Kidney epithelial cell (primary cell): ENCODE measurements around the gene PPL. TPM values are rescaled to one million over a fixed set of nuclear protein-coding genes. Genes with fewer than 3 reads are reported as not detected.

ENCODE experiments used
- DNase-seq: peaks from one replicate; pipeline ENCODE4 v3.0.0-alpha.2; 2010; ENCODE audit warnings: low read depth
- H3K27me3 ChIP-seq: 2 replicates; pipeline ENCODE4 v1.6.0; 2011; ENCODE audit warnings: low read length; ENCODE audit not compliant: control insufficient read depth, insufficient read depth
- H3K36me3 ChIP-seq: 2 replicates; pipeline ENCODE4 v1.5.1; 2011; ENCODE audit warnings: low read length; ENCODE audit not compliant: control insufficient read depth, insufficient read depth
- H3K4me3 ChIP-seq: 2 replicates; pipeline ENCODE4 v1.5.1; 2011; ENCODE audit warnings: low read depth, mild to moderate bottlenecking, control low read depth, low read length
- total RNA-seq: library from RNA; depleted of rRNA; stranded (reverse); fragments of >200 nt; gene quantifications from 2 replicates; pipeline ENCODE4 v1.2.3, GENCODE V29; 2015
- TF ChIP-seq, protein P1 (sequence below): IDR thresholded peaks from 2 replicates; pipeline ENCODE4 v1.5.1; 2011; ENCODE audit warnings: mild to moderate bottlenecking, moderate library complexity, low read length, control low read depth, inconsistent platforms; ENCODE audit not compliant: insufficient read depth, poor library complexity, severe bottlenecking

The PPL gene, protein sequence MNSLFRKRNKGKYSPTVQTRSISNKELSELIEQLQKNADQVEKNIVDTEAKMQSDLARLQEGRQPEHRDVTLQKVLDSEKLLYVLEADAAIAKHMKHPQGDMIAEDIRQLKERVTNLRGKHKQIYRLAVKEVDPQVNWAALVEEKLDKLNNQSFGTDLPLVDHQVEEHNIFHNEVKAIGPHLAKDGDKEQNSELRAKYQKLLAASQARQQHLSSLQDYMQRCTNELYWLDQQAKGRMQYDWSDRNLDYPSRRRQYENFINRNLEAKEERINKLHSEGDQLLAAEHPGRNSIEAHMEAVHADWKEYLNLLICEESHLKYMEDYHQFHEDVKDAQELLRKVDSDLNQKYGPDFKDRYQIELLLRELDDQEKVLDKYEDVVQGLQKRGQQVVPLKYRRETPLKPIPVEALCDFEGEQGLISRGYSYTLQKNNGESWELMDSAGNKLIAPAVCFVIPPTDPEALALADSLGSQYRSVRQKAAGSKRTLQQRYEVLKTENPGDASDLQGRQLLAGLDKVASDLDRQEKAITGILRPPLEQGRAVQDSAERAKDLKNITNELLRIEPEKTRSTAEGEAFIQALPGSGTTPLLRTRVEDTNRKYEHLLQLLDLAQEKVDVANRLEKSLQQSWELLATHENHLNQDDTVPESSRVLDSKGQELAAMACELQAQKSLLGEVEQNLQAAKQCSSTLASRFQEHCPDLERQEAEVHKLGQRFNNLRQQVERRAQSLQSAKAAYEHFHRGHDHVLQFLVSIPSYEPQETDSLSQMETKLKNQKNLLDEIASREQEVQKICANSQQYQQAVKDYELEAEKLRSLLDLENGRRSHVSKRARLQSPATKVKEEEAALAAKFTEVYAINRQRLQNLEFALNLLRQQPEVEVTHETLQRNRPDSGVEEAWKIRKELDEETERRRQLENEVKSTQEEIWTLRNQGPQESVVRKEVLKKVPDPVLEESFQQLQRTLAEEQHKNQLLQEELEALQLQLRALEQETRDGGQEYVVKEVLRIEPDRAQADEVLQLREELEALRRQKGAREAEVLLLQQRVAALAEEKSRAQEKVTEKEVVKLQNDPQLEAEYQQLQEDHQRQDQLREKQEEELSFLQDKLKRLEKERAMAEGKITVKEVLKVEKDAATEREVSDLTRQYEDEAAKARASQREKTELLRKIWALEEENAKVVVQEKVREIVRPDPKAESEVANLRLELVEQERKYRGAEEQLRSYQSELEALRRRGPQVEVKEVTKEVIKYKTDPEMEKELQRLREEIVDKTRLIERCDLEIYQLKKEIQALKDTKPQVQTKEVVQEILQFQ (N-terminal part only)
- total RNA-seq, result 25.5 and 26.5 TPM in 2 replicates

DNA sequence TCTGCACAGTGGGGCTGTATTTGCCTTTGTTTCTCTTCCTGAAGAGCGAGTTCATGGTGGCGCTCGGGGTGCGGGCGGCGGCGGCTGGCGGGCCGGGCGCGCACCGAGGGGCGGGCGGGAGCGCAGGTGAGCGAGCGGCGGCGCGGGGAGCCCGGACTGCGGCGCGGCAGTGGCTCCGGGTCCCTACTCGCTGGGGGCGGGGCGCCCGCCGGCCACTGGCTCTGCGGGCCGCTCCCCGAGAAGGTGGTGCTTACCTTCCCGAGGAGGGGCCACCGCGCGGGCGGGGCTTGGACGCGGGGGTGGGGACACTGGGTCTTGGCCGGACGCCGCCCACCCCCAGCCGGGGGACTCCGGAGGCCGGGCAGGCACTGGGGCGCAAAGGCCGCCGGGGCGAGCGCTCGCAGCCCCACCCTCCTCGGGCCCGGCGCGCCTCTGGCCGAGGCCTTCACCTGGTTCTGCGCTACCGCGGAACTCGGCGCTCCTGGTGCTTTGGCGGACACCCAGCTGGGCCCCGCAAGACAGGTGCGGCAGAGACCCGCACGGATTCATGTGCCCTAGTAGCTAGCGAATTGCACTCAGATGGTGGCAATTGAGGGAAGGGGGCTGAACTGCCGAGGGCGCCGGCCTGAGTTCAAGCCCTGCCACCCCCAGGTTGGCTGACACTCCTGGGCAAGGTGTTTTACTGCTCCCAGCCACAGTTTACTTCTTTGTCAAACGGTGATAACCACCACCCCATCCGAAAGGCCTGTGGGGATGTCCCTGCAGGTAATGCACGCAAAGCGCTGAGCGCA, at the start of gene PPL:
TSS of gene PPL (minus strand) at position 158 of the 791 bp plus-strand sequence. CDS start at position 55, 103 bp downstream.
- no peak for DNase-seq
- Histone ChIP-seq H3K36me3 (no peaks in the 10 kb centered on the region), H3K4me3 (peak within 1 kb of the TSS; percentile 71), H3K27me3 (no peaks in the 10 kb centered on the region)
- TF ChIP-seq, protein P1, sequence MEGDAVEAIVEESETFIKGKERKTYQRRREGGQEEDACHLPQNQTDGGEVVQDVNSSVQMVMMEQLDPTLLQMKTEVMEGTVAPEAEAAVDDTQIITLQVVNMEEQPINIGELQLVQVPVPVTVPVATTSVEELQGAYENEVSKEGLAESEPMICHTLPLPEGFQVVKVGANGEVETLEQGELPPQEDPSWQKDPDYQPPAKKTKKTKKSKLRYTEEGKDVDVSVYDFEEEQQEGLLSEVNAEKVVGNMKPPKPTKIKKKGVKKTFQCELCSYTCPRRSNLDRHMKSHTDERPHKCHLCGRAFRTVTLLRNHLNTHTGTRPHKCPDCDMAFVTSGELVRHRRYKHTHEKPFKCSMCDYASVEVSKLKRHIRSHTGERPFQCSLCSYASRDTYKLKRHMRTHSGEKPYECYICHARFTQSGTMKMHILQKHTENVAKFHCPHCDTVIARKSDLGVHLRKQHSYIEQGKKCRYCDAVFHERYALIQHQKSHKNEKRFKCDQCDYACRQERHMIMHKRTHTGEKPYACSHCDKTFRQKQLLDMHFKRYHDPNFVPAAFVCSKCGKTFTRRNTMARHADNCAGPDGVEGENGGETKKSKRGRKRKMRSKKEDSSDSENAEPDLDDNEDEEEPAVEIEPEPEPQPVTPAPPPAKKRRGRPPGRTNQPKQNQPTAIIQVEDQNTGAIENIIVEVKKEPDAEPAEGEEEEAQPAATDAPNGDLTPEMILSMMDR, result no peak

DNA sequence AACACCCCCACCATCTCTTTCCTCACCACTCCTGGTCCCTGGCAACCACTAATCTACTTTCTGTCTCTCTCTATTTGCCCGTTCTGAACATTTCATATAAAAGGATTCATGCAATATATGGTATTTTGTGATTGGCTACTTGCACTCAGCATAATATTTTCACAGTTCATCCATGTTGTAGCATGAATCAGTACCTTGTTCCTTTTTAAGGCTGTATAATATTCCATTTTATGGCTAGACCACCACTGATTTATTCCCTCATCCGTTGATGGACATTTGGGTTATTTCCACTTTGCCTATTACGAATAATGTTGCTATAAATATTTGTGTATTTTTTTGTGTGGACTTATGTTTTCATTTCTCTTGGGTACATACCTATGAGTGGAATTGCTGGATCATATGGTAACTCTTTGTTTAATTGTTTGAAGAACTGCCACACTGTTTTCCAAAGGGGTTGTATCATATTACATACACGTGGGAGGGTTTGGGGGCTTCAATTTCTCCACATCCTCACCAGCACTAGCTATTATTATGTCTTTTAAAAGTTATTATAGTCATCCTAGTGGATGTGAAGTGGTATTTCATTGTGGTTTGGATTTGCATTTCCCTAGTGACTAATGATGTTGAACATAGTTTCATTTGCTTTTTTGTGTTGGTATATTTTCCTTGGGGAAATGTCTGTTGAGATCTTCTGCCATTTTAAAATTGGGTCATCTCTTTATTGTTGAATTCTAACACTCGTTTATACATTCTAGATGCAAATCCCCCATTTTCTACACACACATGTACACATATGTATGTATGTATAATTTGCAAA, 47.4 kb upstream of the PPL start:
- no peak overlapping the region for H3K4me3 ChIP-seq
- no peaks in the 10 kb centered on the region for H3K36me3 ChIP-seq
- TF ChIP-seq, protein P1, result no peak
- no peak for DNase-seq
- H3K27me3 ChIP-seq, result peaks cover 33% of the 10 kb centered on the region

DNA sequence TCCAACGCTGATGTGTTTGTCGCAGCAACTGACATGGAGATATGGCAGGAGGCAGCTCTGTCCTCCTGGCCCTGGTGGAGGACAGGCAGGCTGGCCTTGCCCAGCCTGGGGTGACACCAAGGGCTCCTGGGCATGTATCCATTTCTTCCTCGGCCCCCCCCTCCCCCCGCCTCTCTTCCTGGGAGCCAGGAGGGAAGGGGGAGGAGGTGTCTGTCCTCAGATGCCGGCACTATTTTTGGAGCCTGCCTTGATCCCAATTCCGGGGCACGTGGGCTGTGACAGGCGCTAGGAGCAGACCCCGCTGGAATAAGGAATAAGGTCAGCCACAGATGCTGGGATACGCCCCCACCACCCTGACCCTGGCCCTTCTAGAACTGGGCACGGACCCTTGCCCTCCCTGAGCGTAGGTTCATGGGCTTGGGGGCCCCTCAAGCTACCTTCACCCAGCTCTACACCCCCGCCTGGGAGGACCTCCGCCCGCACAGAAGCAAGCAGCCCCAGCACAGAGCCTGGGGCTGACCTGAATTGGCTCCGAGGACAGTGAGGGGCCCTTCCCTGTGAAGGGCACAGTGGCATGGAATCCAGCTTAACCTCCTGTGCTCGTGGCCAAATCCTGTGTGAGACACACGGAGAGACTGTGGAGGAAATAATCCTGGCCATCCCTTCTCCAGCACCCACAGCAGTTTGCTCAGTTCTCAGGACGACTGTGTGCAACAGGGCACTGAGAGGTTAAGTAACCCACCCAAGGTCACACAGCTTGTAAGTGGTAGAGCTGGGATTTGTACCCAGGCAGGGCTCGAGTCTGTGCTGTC, 45.3 kb upstream of the PPL start:
- no peak for DNase-seq
- H3K36me3 ChIP-seq, result no peaks in the 10 kb centered on the region

DNA sequence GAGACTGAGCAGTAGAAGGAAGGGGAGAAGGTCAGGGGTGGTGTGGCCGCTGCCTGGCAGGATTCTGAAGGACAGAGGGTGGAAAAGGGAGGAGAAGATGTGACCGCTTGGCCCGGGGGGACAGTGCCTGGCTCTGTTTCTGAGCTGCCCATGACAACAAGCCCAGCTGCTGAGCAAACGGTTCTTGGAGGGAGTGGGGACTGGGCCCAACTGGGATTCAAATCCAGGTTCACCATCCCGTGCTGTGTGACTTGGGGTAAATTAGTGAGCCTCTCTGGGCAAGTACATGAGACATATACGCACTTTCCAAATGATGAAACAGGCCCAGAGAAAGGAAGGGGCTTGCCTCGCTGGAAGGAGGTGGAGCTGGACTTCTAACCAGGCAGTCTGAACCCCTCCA, 44.5 kb upstream of the PPL start:
- TF ChIP-seq, protein P1, result no peak

More for the DNA sequence above, 45.3 kb upstream of the PPL start:
- TF ChIP-seq, protein P1, result no peak
- Histone ChIP-seq H3K27me3 (peaks cover 22% of the 10 kb centered on the region), H3K4me3 (no peak overlapping the region)

More for the DNA sequence above, 44.5 kb upstream of the PPL start:
- H3K4me3 ChIP-seq, result no peak overlapping the region
- DNase-seq, result no peak
- peaks cover 21% of the 10 kb centered on the region for H3K27me3 ChIP-seq
- H3K36me3 ChIP-seq, result no peaks in the 10 kb centered on the region
